ENCODE measurements around the gene C1orf232.

DNA sequence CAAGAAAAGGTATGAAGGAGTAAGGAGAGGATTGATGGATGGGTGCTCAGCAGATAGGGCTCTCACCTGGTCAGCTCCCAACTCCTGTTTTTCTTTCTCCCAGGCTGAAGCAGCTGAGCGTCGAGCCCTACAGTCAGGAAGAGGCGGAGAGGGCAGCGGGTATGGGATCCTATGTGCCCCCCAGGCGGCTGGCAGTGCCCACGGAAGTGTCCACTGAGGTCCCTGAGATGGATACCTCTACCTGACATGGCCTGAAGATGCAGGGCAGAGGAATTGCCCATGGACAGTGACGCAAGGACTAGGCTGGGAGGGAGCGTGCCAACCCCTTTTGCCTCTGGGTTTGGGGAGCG, 1.7 kb upstream of the C1orf232 start:
- TF ChIP-seq, protein P1, sequence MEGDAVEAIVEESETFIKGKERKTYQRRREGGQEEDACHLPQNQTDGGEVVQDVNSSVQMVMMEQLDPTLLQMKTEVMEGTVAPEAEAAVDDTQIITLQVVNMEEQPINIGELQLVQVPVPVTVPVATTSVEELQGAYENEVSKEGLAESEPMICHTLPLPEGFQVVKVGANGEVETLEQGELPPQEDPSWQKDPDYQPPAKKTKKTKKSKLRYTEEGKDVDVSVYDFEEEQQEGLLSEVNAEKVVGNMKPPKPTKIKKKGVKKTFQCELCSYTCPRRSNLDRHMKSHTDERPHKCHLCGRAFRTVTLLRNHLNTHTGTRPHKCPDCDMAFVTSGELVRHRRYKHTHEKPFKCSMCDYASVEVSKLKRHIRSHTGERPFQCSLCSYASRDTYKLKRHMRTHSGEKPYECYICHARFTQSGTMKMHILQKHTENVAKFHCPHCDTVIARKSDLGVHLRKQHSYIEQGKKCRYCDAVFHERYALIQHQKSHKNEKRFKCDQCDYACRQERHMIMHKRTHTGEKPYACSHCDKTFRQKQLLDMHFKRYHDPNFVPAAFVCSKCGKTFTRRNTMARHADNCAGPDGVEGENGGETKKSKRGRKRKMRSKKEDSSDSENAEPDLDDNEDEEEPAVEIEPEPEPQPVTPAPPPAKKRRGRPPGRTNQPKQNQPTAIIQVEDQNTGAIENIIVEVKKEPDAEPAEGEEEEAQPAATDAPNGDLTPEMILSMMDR (IDR thresholded peaks at IDR 0.05) = no peak
- no peak for TF ChIP-seq EZH2 (IDR thresholded peaks at IDR 0.05)

Measured in neural progenitor cell (in vitro differentiated cells).